BE2C (cell line): Measurements from ENCODE around the gene C2CD5.
"Not testable (repeated sequence)": the region's sequence is repeated elsewhere in the genome, so short reads cannot be mapped to it uniquely, and the experiment has no call there.

Experiments
- DNase-seq: peaks from one replicate; pipeline ENCODE4 v3.0.0-alpha.2; 2020
- H3K27me3 ChIP-seq: fragments of 250-450 bp; sonication (Bioruptor Pico); 2 replicates; pipeline ENCODE4 v1.5.1; 2020; ENCODE audit warnings: mild to moderate bottlenecking
- H3K36me3 ChIP-seq: fragments of 250-450 bp; sonication (Bioruptor Pico); 2 replicates; pipeline ENCODE4 v1.5.1; 2020; ENCODE audit warnings: mild to moderate bottlenecking
- H3K4me1 ChIP-seq: fragments of 250-450 bp; sonication (Bioruptor Pico); 2 replicates; pipeline ENCODE4 v1.5.1; 2020
- H3K4me3 ChIP-seq: 2 replicates; pipeline ENCODE4 v1.5.1; 2011; ENCODE audit warnings: low read depth, low read length
- H3K9me3 ChIP-seq: fragments of 250-450 bp; sonication (Bioruptor Pico); 2 replicates; pipeline ENCODE4 v1.5.1; 2020
- CTCF ChIP-seq: IDR thresholded peaks from 2 replicates; pipeline ENCODE4 v1.5.1; 2012; ENCODE audit warnings: mild to moderate bottlenecking, low read depth, low read length

The C2CD5 gene

DNA sequence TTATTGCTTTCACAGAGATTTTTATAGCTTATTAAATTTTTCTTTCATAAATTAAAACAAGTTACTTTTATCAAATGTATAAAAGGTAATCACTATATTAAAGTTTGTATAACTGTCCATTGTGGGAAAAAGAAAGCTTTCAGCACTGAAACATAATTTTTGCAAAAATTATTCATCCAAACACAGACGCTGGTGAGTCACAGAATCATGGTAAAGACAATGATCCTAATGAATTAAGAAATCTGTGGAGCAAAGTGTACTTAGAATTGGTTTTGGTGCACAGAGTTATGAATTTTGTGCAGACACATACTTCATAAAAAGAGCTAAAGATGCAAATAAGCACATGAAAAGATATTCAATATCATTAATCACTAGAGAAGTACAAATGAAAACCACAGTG, 31.7 kb upstream of the C2CD5 start:
- no peaks in the 10 kb centered on the region for H3K9me3 ChIP-seq
- TF ChIP-seq CTCF: no peak

DNA sequence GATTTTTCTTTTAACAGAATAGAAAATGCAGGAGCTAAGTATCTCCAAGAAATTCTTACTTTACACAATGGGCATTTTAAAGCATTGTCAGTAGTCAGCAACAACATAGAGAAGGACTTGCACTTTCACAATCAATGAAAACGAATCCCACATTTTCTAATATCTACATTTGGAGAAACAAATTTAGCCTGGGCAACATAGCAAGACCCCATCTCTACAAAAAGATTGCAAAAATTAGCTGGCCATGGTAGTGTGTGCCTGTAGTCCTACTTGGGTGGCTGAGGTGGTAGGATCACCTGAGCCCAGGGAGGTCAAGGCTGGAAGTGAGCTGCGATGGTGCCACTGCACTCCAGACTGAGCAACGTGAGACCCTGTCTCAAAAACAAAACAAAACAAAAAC, 30.6 kb upstream of the C2CD5 start:
- no peak for DNase-seq

More for the DNA sequence above, 31.7 kb upstream of the C2CD5 start:
- Histone ChIP-seq H3K4me1 (no peaks in the 10 kb centered on the region), H3K4me3 (no peak overlapping the region), H3K27me3 (no peaks in the 10 kb centered on the region), H3K36me3 (no peaks in the 10 kb centered on the region)
- no peak for DNase-seq

GRCh38 chr12:22573181-22573580, 28.8 kb upstream of the C2CD5 start:
- Histone ChIP-seq H3K27me3 (no peaks in the 10 kb centered on the region), H3K4me3 (no peak overlapping the region), H3K36me3 (no peaks in the 10 kb centered on the region), H3K9me3 (no peaks in the 10 kb centered on the region), H3K4me1 (no peaks in the 10 kb centered on the region)
- TF ChIP-seq CTCF: no peak
- DNase-seq: no peak

More for the DNA sequence above, 30.6 kb upstream of the C2CD5 start:
- no peak for TF ChIP-seq CTCF
- Histone ChIP-seq H3K9me3 (no peaks in the 10 kb centered on the region), H3K27me3 (no peaks in the 10 kb centered on the region), H3K4me3 (no peak overlapping the region), H3K4me1 (no peaks in the 10 kb centered on the region), H3K36me3 (no peaks in the 10 kb centered on the region)

- no peaks in the 10 kb centered on the region for H3K36me3 ChIP-seq
- H3K4me3 ChIP-seq: no peak overlapping the region
- no peak for TF ChIP-seq CTCF
- no peaks in the 10 kb centered on the region for H3K27me3 ChIP-seq
- DNase-seq: no peak
- no peaks in the 10 kb centered on the region for H3K9me3 ChIP-seq
- no peaks in the 10 kb centered on the region for H3K4me1 ChIP-seq
Measured at GRCh38 chr12:22569253-22569652, 24.9 kb upstream of the C2CD5 start.

GRCh38 chr12:22562036-22563028, 18.0 kb upstream of the C2CD5 start:
- no peak for DNase-seq
- TF ChIP-seq CTCF: no peak
- Histone ChIP-seq H3K36me3 (no peaks in the 10 kb centered on the region), H3K4me3 (no peak overlapping the region), H3K9me3 (no peaks in the 10 kb centered on the region), H3K27me3 (no peaks in the 10 kb centered on the region; the same call in 1 of the 2 replicates), H3K4me1 (no peaks in the 10 kb centered on the region)

DNA sequence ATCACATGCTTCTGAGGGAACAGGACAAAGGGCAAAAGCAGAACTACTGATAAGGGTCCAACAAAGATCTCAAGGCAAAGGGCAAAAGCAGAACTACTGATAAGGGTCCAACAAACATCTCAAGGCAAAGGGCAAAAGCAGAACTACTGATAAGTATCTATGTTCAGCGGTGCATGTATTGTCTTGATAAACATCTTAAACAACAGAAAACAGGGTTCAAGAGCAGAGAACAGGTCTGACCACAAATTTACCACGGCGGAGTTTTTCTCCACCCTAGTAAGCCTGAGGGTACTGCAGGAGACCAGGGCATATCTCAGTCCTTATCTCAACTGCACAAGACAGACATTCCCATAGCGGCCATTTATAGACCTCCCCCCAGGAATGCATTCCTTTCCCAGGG, 10.4 kb upstream of the C2CD5 start:
- not testable (repeated sequence) for DNase-seq, H3K27me3 ChIP-seq, H3K9me3 ChIP-seq, H3K4me1 ChIP-seq, H3K36me3 ChIP-seq, H3K4me3 ChIP-seq
